AG09309 (cell line): ENCODE results near the gene TYW1B.
"Not testable (repeated sequence)": the region's sequence is repeated elsewhere in the genome, so short reads cannot be mapped to it uniquely, and the experiment has no call there.

Experiments used
- DNase-seq: peaks from one replicate; pipeline ENCODE4 v3.0.0-alpha.2; 2010; ENCODE audit warnings: low read depth
- H3K4me3 ChIP-seq: 2 replicates; pipeline ENCODE4 v1.5.1; 2011; ENCODE audit warnings: mild to moderate bottlenecking, low read depth, low read length, moderate library complexity; ENCODE audit not compliant: control insufficient read depth

TYW1B gene, protein sequence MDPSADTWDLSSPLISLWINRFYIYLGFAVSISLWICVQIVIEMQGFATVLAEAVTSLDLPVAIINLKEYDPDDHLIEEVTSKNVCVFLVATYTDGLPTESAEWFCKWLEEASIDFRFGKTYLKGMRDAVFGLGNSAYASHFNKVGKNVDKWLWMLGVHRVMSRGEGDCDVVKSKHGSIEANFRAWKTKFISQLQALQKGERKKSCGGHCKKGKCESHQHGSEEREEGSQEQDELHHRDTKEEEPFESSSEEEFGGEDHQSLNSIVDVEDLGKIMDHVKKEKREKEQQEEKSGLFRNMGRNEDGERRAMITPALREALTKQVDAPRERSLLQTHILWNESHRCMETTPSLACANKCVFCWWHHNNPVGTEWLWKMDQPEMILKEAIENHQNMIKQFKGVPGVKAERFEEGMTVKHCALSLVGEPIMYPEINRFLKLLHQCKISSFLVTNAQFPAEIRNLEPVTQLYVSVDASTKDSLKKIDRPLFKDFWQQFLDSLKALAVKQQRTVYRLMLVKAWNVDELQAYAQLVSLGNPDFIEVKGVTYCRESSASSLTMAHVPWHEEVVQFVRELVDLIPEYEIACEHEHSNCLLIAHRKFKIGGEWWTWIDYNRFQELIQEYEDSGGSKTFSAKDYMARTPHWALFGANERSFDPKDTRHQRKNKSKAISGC

DNA sequence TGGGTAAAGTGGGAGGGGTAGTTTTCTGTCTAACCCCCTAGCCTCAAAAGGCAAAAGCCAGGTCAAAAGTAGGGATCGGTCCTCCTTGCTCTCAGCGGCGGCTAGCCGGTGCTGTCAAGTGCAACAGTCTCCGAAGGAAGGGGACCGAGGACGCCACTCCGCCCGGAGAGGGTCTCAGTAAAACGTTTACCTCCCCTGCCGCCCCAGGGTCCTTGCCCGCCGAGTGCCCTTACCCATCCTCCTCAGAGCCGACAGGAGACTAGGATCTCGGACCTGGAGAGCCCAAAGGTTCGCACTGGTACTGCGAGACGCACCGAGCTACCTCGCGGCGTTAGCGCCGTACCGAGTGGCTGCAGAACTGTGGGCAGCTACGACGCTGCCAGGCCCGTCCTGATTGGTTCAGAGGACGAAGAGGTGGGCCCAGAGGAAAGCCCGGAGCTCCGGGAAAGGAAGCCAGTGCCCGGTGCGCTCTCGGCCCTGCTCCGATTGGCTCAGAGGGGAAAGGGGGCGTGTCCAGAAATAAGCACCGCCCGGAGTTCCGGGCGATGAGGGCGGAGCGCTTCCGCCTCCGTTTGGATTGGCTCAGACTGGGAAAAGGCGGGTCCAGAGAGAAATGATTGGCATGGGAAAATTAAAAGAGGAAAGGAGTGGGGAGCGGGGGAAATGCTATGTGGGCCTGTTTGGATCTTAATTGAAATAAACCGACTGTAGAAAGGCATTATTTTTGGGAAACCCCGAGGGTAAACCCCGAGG, at the start of gene TYW1B:
Gene TYW1B (minus strand): TSS at position 362 of the 753 bp plus-strand sequence. CDS start 125 bp downstream, at position 237.
- DNase-seq: peak; percentile 88
- peak within 1 kb of the TSS; percentile 69 for H3K4me3 ChIP-seq

DNA sequence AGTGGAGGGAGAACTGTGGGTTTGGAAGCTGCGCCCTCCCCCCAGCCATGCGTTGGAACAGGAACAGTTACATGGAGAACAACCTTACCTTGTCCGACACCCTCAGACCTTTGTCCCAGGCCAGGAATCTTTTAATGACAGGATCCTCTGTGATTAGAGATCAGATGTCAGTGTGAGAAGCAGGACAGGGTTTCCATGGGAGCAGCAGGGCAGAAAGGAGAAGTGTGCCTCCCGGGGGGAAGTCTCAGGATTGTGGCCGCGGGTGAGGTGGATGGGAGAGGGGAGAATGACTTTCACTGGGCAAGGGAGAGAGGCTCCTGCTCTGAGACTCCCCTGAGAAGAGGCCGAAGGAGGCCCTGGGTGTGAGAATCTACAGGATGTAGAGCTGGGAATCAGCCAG, 39.6 kb upstream of the TYW1B start:
- not testable (repeated sequence) for H3K4me3 ChIP-seq, DNase-seq

DNA sequence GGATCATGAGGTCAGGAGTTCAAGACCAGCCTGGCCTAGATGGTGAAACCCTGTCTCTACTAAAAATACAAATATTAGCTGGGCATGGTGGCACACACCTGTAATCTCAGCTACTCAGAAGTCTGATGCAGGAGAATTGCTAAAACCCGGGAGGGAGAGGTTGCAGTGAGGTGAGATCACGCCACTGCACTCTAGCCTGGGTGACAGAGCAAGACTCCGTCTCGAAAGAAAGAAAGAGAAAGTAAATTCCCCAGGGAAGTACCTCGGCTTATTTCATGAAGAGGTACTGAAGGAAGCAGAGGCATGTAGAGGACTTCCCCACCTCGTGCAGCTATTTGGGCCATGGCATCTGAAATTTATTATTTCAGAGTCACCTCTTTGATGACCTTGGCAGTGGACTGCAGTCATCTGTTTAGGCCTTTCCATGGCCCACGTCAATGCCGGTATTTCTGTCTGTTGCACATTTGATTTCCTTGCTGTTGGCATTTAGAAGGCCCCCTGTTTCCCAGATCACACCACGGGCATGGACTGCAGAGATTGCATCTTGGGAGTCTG, 30.9 kb upstream of the TYW1B start:
- not testable (repeated sequence) for DNase-seq

DNA sequence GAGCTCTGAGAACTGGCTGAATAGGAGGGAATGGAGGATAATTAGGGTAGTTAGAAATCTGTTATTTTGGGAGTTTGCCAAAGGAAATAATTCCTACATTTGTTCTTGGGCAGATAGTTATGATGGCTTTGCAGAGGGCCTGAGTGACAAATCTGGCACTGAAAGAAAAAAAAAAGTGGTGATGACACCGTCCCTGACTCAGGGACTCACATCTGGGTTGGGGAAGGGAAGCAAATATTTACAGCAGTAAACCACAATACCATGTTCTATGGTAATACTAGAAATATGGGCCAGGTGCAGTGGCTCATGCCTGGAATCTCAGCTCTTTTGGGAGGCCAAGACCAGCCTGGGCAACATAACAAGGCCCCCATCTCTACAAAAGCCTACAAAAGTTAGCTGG, 29.9 kb upstream of the TYW1B start:
- not testable (repeated sequence) for H3K4me3 ChIP-seq, DNase-seq

More for the DNA sequence above, 30.9 kb upstream of the TYW1B start:
- not testable (repeated sequence) for H3K4me3 ChIP-seq

DNA sequence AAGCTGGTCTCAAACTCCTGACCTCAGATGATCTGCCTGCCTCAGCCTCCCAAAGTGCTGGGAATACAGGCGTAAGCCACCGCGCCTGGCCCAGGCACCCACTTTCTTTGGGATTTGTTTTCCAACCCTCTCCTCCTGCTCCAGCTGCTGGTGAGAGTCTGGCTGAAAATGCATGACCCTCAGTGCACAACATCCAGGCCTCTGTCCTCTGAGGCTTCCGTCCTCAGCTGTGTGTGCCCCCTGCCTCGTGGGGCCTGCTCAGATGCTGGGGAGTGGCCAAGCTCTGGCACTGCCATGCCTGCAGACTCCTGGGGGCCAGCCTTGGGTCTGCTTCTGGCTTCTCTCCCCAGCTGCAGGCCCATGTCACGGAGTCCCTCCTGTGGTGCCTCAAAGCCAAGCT, 27.3 kb upstream of the TYW1B start:
- DNase-seq, H3K4me3 ChIP-seq: not testable (repeated sequence)

DNA sequence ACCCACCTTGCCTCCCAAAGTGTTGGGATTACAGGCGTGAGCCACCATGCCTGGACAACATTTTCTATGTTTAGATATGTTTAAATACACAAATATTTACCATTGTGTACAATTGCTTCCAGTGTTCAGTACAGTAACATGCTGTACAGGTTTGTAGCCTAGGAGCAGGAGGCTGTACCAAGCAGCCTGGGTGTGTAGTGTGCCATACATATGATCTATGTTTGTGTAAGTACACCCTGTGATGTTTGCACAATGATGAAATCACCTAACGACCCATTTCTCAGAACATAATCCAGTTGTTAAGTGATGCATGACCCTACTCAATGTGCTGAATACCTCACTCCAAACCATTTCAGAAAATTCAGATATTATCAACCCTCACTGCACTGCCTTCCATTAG, 24.9 kb upstream of the TYW1B start:
- not testable (repeated sequence) for H3K4me3 ChIP-seq, DNase-seq

DNA sequence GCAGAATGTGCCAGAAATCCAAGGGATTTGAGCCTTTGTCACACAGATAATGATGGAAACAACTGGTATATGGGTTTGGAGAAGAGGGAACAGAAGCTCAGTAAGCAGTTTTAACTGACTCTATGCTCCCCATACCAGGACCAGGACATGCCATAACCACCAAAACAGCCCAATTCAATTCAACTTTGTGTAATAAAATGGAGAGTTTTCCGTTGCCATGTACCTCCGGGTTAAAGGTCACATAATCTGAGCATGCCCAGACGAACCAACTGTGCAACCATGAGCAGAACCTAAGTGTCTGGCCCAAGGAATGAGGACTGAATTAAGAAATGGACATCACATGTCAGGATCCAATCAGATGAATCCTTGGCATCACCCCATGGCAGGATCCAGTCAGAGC, 22.7 kb upstream of the TYW1B start:
- not testable (repeated sequence) for DNase-seq, H3K4me3 ChIP-seq

DNA sequence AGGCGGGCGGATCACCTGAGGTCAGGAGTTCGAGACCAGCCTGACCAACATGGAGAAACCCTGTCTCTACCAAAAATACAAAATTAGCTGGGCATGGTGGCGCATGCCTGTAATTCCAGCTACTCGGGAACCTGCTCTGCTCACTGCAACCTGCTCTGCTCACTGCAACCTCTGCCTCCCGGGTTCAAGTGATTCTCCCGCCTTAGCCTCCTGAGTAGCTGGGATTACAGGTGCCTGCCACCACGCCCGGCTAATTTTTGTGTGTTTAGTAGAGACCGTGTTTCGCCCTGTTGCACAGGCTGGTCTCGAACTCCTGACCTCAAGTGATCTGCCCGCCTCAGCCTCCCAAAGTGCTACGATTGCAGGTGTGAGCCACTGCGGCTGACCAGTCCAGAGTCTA, 16.1 kb upstream of the TYW1B start:
- not testable (repeated sequence) for H3K4me3 ChIP-seq, DNase-seq

DNA sequence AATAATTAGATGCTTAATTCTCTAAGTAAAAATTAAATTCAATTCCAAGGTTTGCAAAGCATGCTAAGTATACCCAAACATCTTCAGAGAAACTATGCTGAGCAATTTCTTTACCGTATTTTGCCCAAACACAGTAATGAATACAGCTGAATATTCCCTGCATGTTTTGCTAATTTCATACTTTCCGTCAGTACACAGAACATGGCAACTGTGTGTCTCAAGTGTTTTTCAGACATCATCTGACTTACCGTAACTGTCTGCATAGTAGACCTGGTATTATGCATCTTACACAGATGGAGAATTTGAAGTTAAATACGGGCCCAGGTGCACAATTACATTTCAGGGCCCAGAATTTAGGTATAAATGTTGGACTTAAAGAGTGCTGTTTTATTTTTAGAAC, 15.2 kb upstream of the TYW1B start:
- not testable (repeated sequence) for H3K4me3 ChIP-seq, DNase-seq

DNA sequence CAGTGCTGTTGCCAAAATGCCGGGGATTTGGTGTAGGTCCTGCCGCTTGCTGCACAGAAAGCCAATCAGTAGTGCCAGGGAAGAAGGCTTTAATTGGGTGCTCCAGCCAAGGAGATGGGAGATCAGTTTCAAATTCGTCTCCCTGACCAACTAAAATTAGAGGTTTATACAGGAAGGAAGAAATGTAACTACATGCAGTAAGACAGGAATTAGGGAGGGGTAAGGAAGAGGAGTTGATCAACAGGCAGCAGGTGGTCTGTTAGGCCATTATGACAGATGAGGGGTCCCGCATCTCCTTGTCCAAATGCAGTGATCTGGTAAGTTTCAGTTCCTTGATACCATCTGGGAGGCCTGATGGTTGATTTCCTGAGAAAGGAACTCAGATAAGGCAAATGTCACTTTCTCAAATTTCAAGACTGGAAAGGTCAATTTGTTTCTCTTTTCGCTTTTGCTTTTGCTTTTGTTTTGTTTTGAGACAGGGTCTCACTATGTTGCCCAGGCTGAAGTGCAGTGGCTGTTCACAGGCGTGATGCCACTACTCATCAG, 13.0 kb upstream of the TYW1B start:
- not testable (repeated sequence) for DNase-seq

DNA sequence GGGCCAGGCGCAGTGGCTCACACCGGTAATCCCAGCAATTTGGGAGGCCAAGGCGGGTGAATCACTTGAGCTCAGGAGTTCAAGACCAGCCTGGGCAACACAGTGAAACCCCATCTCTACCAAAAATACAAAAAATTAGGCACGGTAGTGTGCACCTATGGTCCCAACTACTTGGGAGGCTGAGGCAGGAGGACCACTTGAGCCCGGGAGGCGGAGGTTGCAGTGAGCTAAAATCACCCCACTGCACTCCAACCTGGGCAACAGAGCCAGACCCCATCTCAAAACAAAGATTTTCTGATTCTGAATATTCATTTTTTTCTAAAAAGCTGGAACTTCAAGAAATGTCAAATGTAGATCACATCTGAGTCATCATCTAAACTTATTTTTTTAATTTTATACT, 10.3 kb upstream of the TYW1B start:
- DNase-seq, H3K4me3 ChIP-seq: not testable (repeated sequence)

More for the DNA sequence above, 13.0 kb upstream of the TYW1B start:
- H3K4me3 ChIP-seq: not testable (repeated sequence)

DNA sequence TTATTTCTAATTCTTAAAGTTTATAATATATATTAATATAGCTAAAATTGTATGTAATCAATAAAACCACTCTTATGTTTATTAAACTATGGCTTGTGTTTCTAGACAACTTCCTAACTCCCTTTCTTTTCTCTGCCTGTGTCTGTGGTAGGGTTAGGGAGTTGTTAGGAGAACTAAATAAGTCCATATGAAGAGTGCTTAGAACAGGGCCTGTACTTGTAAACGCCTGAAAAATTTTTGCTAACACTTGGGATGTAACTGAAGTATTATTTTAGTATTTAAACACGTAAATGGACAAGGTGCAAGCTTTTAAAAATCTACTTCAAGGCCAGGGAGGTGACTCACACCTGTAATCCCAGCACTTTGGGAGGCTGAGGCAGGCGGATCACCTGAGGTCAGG, 9.3 kb upstream of the TYW1B start:
- H3K4me3 ChIP-seq, DNase-seq: not testable (repeated sequence)

DNA sequence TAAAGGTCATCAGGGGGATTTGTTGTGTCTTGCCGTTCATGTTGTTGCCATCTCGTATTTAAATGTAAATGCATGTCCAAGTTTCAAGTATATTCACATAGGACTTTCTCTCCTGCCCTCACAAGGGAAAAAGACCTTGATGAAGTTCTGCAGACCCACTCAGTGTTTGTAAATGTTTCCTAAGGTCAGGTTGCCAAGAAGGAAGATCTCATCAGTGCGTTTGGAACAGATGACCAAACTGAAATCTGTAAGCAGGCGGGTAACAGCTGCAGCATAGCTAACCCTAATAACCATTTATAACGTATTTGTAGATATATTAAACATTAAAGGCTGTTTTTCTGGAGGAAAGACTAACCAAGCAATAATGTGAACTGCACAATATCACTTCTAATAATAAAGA, 2.6 kb upstream of the TYW1B start:
- H3K4me3 ChIP-seq: peak overlapping the region; percentile 69
- DNase-seq: not testable (repeated sequence)
